ENCODE results near the gene C1QTNF6.
"Not testable (repeated sequence)": the region's sequence is repeated elsewhere in the genome, so short reads cannot be mapped to it uniquely, and the experiment has no call there.

The C1QTNF6 gene

DNA sequence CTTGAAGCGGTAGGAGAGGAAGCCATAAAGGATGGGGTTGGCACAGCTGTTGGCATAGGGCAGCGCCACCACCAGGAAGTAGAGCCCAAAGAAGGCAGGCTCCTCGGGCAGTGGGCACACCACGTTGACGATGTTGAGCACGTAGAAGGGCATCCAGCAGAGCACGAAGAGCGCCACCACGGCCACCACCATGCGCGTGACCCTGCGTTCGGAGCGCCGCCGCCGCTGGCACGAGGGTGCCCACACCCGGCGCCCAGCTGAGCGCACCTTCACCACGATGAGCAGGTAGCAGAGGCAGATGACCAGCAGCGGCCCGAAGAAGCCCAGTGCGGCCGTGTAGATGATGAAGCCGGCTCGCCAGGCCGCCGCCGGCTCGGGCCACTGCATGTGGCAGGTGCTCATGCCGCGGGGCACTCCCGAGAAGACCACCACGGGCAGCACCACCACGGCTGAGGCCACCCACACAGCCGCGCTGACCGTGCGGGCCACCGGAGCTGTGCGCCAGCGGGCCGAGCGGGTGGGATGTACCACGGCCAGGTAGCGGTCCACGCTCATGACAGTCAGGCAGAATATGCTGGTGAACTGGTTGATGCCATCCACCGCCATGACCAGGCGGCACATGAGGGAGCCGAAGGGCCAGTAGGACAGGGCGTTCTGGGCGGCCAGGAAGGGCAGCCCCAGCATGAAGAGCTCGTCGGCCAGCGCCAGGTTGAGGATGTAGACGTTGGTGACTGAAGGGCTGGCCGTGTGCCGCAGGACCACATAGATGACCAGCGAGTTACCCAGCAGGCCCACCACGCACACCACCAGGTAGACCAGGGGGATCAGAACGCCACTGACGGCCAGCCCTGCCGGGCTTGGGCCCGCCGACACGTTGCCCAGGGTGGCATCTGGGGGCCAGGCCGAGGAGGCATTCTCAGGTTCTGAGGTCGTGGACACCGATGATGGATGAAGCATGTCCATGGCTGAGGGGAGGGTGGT lies 19.1 kb upstream of the C1QTNF6 start:
- no peak for DNase-seq

DNA sequence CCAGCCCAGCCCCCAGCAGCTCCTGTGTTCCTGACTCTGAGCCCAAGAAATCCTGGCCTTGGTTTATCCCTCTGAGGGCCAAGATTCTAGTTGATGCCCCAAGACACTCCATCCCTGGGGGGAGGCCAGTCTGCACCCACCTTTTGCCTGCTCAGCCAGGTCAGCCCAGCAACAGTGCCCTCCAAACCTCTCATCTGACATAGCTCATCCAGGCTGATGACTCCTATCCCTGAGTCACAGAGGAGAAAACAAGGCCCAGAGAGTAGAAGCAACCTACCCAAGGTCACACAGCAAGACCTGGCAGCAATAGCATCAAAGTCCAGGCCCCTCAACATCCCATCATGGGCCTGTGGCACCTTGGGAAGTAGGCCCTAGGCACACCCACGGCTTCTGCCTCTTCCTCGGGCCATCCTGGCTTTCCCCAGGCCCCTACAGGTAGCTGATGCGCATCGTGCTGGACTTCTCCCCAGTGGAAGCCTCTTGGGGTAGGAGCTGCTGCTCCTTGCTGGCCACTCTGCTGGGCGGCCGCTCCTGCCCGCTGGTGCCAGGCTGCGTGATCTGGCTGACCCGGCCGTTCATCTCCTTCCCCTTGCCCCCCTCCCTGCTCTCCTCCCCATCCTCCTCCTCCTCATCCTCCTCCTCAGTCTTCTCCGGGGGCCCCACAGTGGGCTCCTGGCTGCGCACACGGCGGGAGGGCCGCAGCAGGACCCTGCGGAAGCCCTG lies 18.2 kb upstream of the C1QTNF6 start:
- DNase-seq: no peak

DNA sequence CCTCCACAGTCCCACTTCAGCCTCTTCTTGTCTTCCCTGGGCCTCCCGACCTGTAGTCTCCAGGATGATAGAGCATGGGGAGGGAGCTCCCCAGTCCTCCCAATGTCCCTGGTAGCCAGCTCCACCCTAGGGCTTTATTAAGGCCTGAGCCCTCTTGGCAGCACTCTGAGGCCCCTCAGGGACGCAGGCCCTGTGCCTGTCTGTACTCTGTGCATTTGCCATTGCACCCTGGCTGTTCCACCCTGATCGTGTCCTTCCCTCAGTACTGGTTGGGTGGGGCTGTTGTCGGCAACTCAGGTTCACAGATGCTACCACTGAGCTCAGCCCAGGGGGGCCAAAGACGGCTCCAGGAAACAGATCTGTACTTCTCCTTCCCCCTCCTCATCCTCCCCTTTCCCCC lies 17.0 kb upstream of the C1QTNF6 start:
- no peak for DNase-seq

GRCh38 chr22:37204045-37204655 lies 16.1 kb upstream of the C1QTNF6 start:
- no peak for DNase-seq

DNA sequence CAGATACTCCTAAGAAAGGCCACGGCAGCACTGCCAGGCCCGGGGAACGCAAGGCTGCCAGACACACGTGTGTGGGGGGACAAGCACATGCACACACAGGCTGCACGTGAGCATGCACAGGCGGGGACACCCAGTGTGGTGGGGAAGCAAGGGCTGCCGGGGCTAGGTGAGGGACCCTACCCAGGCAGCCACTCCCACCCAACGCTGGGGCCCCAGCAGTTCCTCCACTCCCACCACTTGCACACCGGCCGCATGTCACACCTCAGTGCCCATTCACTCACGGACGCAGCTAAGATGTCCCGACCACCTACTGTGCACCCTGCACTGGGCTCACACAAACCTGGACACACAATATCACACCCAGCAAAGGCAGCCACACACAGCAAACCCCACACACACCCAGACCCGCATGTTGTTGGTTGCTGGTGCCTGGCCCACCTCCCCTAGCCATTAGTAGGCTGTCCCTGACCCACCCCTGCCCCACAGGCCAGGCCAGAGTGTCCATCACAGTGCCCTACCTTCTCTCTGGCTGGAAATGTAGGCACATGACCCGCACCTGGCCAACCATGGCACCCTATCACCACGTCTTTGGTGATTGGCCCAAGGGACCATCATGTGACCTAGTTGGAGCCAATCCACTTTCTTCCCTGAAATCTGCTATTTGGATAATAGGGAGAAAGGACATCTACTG lies 15.5 kb upstream of the C1QTNF6 start:
- DNase-seq: no peak

GRCh38 chr22:37202716-37203115 lies 14.7 kb upstream of the C1QTNF6 start:
- no peak for DNase-seq

DNA sequence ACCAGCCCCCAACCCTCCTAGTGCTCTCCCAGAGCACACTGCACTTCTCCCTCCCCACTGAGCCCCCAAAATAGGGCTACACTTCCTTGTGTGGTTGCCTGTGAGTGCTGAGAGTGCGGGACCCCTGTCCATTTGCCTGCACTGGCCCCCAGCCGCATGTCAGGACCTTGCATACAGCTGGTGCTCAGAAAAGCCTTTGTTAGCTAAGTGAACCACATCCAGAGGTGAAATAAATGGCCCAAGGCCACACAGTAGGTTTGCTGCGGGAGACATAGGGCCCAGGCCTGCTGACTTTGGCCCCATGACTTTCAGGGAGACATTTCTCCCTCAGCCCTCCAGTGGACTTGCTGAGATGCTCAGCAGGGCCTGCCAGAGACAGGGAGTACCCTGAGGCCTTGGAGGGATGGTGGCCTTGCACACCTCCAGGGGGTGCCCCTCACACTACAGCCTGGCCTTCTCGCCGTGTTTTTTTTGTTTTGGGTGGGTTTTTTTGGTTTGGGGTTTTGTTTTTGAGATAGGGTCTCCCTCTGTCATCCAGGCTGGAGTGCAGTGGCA lies 14.0 kb upstream of the C1QTNF6 start:
- no peak for DNase-seq

- DNase-seq: not testable (repeated sequence)
These were observed 13.4 kb upstream of the C1QTNF6 start for GRCh38 chr22:37201443-37201820.

- no peak for DNase-seq
These were observed 11.7 kb upstream of the C1QTNF6 start for GRCh38 chr22:37199760-37200108.

DNA sequence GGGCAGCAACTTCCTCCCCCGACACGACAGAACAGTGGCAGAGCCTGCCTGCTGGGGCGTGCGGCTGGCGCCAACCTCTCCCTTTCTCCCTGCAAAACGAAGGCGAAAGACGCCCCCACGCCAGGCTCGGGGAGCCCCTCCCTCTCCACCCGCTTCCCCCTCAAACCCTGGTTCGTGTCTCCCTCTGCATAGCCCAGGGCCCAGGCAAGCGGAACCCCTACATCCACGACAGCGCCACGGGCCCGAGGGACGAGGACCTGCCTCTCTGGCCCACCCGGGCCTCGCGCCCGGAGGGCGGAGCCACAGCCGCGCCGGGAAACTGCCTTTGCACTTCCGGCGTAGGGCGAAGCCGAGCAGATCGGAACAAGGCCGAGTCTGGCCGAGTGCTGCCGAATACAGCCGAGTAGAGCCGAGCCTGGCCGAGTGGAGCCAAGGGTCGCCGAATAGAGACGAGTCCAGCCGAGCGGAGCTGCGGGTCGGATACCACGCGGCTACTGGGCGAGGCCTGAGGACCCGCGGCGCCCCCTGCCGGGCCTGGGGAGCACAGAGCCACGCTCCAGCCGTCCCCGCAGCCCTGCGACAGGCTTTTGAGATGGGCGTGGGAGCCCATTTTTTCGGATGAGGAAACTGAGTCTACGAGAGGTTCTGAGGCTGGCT lies 11.2 kb upstream of the C1QTNF6 start:
- DNase-seq: peak; percentile 97

DNA sequence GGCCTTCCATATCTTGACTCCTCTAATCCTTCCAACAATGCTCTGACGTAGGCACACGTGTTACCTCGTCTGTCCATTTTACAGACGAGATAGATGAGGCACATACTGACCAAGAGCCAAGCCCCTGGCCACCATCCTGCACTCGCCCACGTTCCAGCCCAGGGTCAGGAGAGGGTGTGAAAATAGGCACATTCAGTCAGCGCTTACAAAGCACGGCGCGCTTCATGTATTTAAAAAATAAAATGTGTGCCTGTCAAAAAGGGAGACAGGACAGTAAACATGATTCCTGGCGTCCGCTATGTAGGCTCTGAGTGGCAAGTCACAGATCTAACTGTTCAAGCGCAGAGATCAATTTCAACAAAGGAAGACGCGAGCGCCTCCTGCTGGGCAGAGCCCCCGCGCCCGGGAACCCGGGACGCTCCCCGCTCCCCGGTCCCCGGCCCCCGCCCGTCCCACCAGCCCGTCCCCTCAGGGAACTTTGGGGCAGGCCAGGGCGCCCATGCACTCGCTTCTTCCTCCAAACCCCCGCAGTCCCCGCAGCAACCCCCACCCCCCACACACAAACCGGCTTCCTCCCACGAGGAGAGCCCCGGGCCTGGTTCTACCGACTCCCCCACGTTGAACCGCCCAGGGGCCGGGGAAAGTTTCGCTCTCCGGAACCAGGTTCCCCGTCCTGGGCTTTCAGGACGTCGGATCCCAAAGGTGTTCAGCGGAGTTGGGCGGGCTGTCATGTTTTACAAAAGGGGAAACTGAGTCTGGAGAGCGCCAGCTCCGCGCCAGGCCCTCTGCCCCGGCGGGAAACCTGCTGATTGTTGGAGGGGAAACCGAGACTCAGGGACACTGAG lies 10.4 kb upstream of the C1QTNF6 start:
- peak; percentile 72 for DNase-seq

DNA sequence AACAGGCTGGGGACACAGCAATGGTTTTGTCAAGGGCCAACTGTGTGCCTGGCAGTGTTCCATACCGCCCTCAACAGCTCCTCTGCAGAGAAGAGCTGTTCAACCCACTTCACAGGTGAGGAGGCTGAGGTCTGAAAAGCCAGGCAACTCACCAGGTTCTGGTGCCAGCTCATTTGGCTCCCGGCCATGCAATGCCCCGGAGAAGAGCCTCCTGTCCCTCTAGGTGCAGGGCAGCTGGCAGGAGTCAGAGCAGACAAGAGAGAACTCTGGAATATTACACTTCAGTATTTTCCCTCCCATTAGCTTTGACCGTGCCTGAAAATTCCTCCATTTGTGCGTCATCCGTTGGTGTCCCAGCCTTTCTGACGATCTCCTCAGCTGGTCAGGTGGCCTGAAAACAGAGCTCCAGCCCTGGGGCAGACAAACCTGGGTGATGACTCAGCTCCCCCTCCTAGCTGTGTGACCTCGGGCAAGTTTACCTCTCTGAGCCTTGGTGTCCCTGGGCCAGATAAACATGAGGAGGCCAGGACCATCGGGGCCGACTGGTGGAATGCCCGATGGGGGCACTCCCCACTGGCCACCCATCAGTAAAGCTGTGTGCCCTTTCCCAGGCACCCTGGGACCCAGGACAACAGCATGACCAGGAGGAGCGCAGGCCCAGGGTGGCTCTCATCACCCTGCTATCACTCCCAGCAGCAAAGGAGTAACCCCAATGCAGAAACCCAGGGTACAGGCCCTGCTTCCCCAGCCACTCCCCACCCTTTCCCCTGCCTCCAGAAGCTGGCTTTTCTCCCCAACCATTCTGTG lies 9.6 kb upstream of the C1QTNF6 start:
- DNase-seq: no peak

- DNase-seq: peak; percentile 82
These were observed 8.7 kb upstream of the C1QTNF6 start for GRCh38 chr22:37196539-37197450.

DNA sequence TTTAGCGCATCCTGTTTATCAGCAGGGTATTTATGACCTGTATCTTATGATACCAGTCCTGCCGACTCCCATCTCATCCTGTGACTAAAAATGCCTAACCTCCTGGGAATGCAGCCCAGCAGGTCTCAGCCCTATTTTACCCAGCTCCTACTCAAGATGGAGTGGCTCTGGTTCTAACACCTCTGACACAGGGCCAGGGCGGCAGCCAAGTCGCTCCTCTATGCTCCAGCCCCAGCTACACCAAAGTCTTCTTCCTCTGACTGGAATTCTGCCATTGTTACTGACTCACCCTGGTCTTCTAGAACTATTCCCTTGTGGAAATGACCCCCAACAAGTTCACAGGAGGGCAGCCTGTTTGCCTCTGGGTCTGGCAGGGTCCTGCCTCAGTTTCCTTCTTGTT lies 7.9 kb upstream of the C1QTNF6 start:
- DNase-seq: no peak

DNA sequence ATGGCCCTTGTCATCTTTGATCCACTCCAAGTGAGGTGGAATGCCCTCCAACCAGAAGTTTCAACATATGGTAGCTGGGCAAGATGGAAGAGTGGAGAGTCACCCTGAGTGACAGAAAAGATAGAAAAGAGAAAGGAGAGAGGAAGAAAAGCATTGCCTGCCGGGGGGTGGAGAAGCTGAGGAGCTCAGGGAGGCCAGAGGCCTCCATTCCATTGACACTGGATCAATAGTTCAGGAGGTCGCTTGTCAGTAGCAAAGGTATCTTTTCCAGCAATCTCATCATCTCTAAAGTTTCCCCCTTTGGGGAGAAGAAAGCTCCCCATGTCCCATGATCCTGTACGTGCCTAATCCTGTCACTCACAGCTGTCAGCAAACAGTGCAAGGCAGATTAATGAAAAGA lies 6.7 kb upstream of the C1QTNF6 start:
- no peak for DNase-seq

DNA sequence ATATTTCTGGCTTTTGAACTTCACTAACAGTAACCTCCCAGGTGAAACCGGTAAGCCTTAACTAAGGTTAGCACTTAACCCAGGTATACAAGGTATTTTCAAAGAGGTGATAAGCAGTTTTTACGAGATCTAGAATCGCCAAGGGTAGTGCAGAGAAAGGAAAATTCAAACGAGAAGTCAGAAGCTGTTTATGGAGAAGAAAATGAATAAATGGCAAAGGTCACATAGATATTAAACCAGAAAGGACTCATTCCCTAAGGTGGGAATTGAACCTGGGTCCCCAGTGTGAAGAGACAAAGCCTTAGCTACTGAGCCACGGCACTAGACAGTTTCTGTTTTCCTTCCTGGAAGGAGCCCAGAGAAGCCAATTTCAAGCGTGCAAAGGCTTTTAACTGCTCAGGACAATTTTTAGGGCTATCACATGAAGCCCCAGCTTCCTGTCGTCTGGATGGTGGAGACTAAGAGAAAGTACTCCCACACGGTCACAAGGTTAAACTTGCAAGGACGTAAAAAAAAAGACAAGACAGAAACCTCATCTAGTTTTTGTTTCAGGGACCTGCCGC lies 5.7 kb upstream of the C1QTNF6 start:
- DNase-seq: no peak

DNA sequence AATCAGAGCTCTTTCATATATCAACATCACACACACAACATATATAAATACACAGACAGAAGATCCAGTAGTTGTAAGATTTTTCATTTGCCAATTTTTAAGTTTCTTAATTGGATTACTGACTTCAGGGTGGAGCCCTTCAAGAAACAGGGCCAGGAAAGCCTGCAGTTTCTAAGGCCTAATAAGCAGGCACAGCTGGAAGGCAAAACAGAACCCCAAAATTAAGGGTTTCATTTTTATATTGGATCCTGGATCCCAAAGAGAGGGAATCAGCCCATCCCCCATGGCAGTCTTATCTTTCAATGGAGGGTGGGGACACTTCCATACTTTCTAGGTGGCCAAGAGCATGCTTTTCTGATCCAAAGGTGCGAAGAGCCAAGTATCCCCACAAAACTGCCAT lies 4.7 kb upstream of the C1QTNF6 start:
- DNase-seq: no peak

GRCh38 chr22:37192204-37192603 lies 4.2 kb upstream of the C1QTNF6 start:
- no peak for DNase-seq

- no peak for DNase-seq
These were observed 2.3 kb upstream of the C1QTNF6 start for GRCh38 chr22:37190262-37190780.
